HEK293T (cell line): Measurements from ENCODE around the gene KCTD8.

Experiments
- CTCF ChIA-PET: fragments of 350-600 bp; formaldehyde crosslinking; extraction: SDS; loops from one replicate; lab custom pipeline; 2021; ENCODE audit warnings: antibody characterized with exemption, inconsistent platforms; lab: Yijun Ruan, JAX
- POLR2A ChIA-PET: fragments of 350-600 bp; formaldehyde crosslinking; extraction: SDS; loops from one replicate; lab custom pipeline; 2020; ENCODE audit warnings: antibody characterized with exemption, inconsistent platforms; lab: Yijun Ruan, JAX
- DNase-seq: peaks from one replicate; pipeline ENCODE4 v3.0.0; 2012; ENCODE audit warnings: mixed read lengths; ENCODE audit errors: extremely low spot score
- ARNT ChIP-seq: fragments of 450-650 bp; IDR thresholded peaks from 2 replicates; pipeline ENCODE4 v1.6.1; 2017; ENCODE audit warnings: mild to moderate bottlenecking
- BHLHE40 ChIP-seq: fragments of 450-650 bp; IDR thresholded peaks from 2 replicates; pipeline ENCODE4 v1.6.1; 2016; ENCODE audit warnings: mild to moderate bottlenecking, moderate library complexity, borderline replicate concordance
- CTBP1 ChIP-seq: fragments of 450-650 bp; IDR thresholded peaks from 2 replicates; pipeline ENCODE4 v1.6.1; 2016; ENCODE audit warnings: borderline replicate concordance
- ELF4 ChIP-seq: fragments of 450-650 bp; IDR thresholded peaks from 2 replicates; pipeline ENCODE4 v1.6.1; 2017; ENCODE audit warnings: antibody characterized with exemption
- FOXA1 ChIP-seq: fragments of 450-650 bp; IDR thresholded peaks from 2 replicates; pipeline ENCODE4 v1.6.1; 2016; ENCODE audit warnings: mild to moderate bottlenecking
- FOXK2 ChIP-seq: fragments of 450-650 bp; IDR thresholded peaks from 2 replicates; pipeline ENCODE4 v1.6.1; 2016; ENCODE audit warnings: mild to moderate bottlenecking
- FOXM1 ChIP-seq: fragments of 450-650 bp; IDR thresholded peaks from 2 replicates; pipeline ENCODE4 v1.6.1; 2017; ENCODE audit warnings: mild to moderate bottlenecking, borderline replicate concordance
- HDGF ChIP-seq: fragments of 450-650 bp; IDR thresholded peaks from 2 replicates; pipeline ENCODE4 v1.6.1; 2017; ENCODE audit warnings: antibody characterized with exemption, borderline replicate concordance
- L3MBTL2 ChIP-seq: fragments of 450-650 bp; conservative IDR thresholded peaks from 2 replicates; pipeline ENCODE4 v1.6.1; 2016; ENCODE audit warnings: mild to moderate bottlenecking
- LEF1 ChIP-seq: fragments of 450-650 bp; IDR thresholded peaks from 2 replicates; pipeline ENCODE4 v1.6.1; 2017; ENCODE audit warnings: mild to moderate bottlenecking, borderline replicate concordance
- NFRKB ChIP-seq: fragments of 450-650 bp; IDR thresholded peaks from 2 replicates; pipeline ENCODE4 v1.6.1; 2016; ENCODE audit warnings: mild to moderate bottlenecking, moderate library complexity
- SP1 ChIP-seq: fragments of 450-650 bp; IDR thresholded peaks from 2 replicates; pipeline ENCODE4 v1.6.1; 2017
- SUZ12 ChIP-seq: fragments of 450-650 bp; IDR thresholded peaks from 2 replicates; pipeline ENCODE4 v1.6.1; 2016; ENCODE audit warnings: mild to moderate bottlenecking
- TARDBP ChIP-seq: fragments of 450-650 bp; IDR thresholded peaks from 2 replicates; pipeline ENCODE4 v1.6.1; 2016
- ZNF384 ChIP-seq: fragments of 450-650 bp; IDR thresholded peaks from 2 replicates; pipeline ENCODE4 v1.6.1; 2016
- TF ChIP-seq, protein P1 (sequence below): fragments of 450-650 bp; IDR thresholded peaks from 2 replicates; pipeline ENCODE4 v1.6.1; 2016

The KCTD8 gene

GRCh38 chr4:44145868-44146267, 302.7 kb downstream of the KCTD8 start:
- TF ChIP-seq HDGF (no peak), FOXK2 (no peak), BHLHE40 (no peak), CTBP1 (no peak), NFRKB (no peak), ELF4 (no peak), FOXM1 (no peak), SUZ12 (no peak), FOXA1 (no peak), ZNF384 (no peak), TARDBP (no peak), SP1 (no peak), L3MBTL2 (no peak), LEF1 (no peak), ARNT (no peak)
- TF ChIP-seq, protein P1, sequence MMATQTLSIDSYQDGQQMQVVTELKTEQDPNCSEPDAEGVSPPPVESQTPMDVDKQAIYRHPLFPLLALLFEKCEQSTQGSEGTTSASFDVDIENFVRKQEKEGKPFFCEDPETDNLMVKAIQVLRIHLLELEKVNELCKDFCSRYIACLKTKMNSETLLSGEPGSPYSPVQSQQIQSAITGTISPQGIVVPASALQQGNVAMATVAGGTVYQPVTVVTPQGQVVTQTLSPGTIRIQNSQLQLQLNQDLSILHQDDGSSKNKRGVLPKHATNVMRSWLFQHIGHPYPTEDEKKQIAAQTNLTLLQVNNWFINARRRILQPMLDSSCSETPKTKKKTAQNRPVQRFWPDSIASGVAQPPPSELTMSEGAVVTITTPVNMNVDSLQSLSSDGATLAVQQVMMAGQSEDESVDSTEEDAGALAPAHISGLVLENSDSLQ = no peak
- CTCF ChIA-PET = no interaction called here

DNA sequence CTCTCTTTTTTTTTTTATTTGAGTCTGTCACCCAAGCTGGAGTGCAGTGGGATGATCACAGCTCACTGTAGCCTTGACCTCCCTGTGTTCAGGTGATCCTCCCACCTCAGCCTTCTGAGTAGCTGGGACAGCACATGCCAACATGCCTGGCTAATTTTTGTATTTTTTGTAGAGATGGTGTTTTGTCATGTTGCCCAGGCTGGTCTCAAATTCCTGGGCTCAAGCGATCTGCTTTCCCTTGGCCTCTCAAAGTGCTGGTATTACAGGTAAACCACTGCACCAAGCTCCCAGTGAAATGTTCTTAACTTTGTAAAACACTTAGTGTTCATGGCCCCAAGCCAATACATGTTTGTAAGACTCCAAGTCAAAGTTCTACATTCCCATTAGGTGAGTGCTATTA, 316.1 kb downstream of the KCTD8 start:
- no peak for DNase-seq
- CTCF ChIA-PET = no interaction called here
- TF ChIP-seq ARNT (no peak), L3MBTL2 (no peak), CTBP1 (no peak), LEF1 (no peak), TARDBP (no peak), ELF4 (no peak), SUZ12 (no peak), FOXA1 (no peak), HDGF (no peak), SP1 (no peak)
- TF ChIP-seq, protein P1 = no peak
- POLR2A ChIA-PET = no interaction called here

More at GRCh38 chr4:44145868-44146267, 302.7 kb downstream of the KCTD8 start:
- POLR2A ChIA-PET = no interaction called here
- no peak for DNase-seq
